NB4 (cell line): ENCODE results near the gene RANBP3L.

ENCODE experiments used
- POLR2A ChIP-seq: IDR thresholded peaks from 2 replicates; pipeline ENCODE4 v1.6.1; 2011; ENCODE audit warnings: mild to moderate bottlenecking; ENCODE audit not compliant: insufficient read length; ENCODE audit errors: extremely low read depth
- TF ChIP-seq, protein P1 (sequence below): IDR thresholded peaks from one replicate; pipeline ENCODE4 v1.5.1; 2012; ENCODE audit warnings: low read depth, low read length
- TF ChIP-seq, protein P2 (sequence below): IDR thresholded peaks from 2 replicates; pipeline ENCODE4 v1.6.1; 2011; ENCODE audit warnings: low read depth, low read length

DNA sequence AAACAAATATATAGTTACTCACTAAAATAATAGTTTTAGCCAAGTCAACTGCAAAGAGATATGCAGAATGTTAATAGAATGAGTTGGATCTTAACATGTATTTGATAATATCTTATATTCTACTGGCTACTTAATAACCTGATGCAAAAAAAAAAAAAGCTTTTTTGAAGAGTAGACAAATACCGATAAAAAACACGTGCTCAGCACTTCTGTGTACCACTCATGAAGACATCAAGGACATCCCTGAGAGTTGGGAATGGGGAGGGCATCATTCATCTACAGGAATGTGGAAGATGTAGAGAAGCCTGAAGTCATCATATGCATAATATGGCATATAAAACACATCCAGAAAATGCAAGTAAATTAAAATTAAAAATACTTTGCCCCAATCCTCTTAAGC is 43.2 kb upstream of the RANBP3L start:
- no peak for TF ChIP-seq POLR2A
- TF ChIP-seq, protein P1, sequence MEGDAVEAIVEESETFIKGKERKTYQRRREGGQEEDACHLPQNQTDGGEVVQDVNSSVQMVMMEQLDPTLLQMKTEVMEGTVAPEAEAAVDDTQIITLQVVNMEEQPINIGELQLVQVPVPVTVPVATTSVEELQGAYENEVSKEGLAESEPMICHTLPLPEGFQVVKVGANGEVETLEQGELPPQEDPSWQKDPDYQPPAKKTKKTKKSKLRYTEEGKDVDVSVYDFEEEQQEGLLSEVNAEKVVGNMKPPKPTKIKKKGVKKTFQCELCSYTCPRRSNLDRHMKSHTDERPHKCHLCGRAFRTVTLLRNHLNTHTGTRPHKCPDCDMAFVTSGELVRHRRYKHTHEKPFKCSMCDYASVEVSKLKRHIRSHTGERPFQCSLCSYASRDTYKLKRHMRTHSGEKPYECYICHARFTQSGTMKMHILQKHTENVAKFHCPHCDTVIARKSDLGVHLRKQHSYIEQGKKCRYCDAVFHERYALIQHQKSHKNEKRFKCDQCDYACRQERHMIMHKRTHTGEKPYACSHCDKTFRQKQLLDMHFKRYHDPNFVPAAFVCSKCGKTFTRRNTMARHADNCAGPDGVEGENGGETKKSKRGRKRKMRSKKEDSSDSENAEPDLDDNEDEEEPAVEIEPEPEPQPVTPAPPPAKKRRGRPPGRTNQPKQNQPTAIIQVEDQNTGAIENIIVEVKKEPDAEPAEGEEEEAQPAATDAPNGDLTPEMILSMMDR = no peak
- TF ChIP-seq, protein P2, sequence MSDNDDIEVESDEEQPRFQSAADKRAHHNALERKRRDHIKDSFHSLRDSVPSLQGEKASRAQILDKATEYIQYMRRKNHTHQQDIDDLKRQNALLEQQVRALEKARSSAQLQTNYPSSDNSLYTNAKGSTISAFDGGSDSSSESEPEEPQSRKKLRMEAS = no peak
